Measurements from ENCODE around the gene AIG1. TPM values are rescaled to one million over a fixed set of nuclear protein-coding genes. Genes with fewer than 3 reads are reported as not detected.
A peak's percentile ranks its signal among the peaks of the same experiment; 100 is the strongest.
"Not testable (repeated sequence)": the region's sequence is repeated elsewhere in the genome, so short reads cannot be mapped to it uniquely, and the experiment has no call there.

The AIG1 gene
- total RNA-seq, 1 experiment from 2014 or later = 42.8 TPM

- peak; percentile 69 for DNase-seq (ENCODE audit: low read depth)
Measured at GRCh38 chr6:143325379-143326140, 264.9 kb downstream of the AIG1 start.

GRCh38 chr6:143328876-143329275, 268.2 kb downstream of the AIG1 start:
- peak; percentile 64 for DNase-seq (ENCODE audit: low read depth)

- DNase-seq (ENCODE audit: low read depth) = peak; percentile 22
Measured at GRCh38 chr6:143329323-143329722, 268.6 kb downstream of the AIG1 start.

GRCh38 chr6:143331362-143331761, 270.7 kb downstream of the AIG1 start:
- no peak for DNase-seq (ENCODE audit: low read depth)

GRCh38 chr6:143332153-143332845, 271.6 kb downstream of the AIG1 start:
- no peak for DNase-seq (ENCODE audit: low read depth)

GRCh38 chr6:143333081-143333480, 272.4 kb downstream of the AIG1 start:
- peak; percentile 29 for DNase-seq (ENCODE audit: low read depth)

GRCh38 chr6:143333749-143334520, 273.2 kb downstream of the AIG1 start:
- peak; percentile 44 for DNase-seq (ENCODE audit: low read depth)

GRCh38 chr6:143335865-143336264, 275.2 kb downstream of the AIG1 start:
- DNase-seq (ENCODE audit: low read depth) = peak; percentile 22

- peak; percentile 80 for DNase-seq (ENCODE audit: low read depth)
Measured at GRCh38 chr6:143336446-143337152, 275.9 kb downstream of the AIG1 start.

- DNase-seq (ENCODE audit: low read depth) = peak; percentile 33
Measured at GRCh38 chr6:143337201-143337949, 276.7 kb downstream of the AIG1 start.

- no peak for DNase-seq (ENCODE audit: low read depth)
Measured at GRCh38 chr6:143339223-143339622, 278.5 kb downstream of the AIG1 start.

GRCh38 chr6:143345477-143345876, 284.8 kb downstream of the AIG1 start:
- DNase-seq (ENCODE audit: low read depth) = not testable (repeated sequence)

GRCh38 chr6:143346004-143346403, 285.3 kb downstream of the AIG1 start:
- no peak for DNase-seq (ENCODE audit: low read depth)

- DNase-seq (ENCODE audit: low read depth) = no peak
Measured at GRCh38 chr6:143348531-143348930, 287.8 kb downstream of the AIG1 start.

- no peak for DNase-seq (ENCODE audit: low read depth)
Measured at GRCh38 chr6:143349530-143349929, 288.8 kb downstream of the AIG1 start.

- DNase-seq (ENCODE audit: low read depth) = no peak
Measured at GRCh38 chr6:143356101-143356880, 295.6 kb downstream of the AIG1 start.

- DNase-seq (ENCODE audit: low read depth) = no peak
Measured at GRCh38 chr6:143357152-143357551, 296.5 kb downstream of the AIG1 start.

- DNase-seq (ENCODE audit: low read depth) = no peak
Measured at GRCh38 chr6:143357561-143358255, 297.0 kb downstream of the AIG1 start.

- no peak for DNase-seq (ENCODE audit: low read depth)
Measured at GRCh38 chr6:143361536-143362191, 301.0 kb downstream of the AIG1 start.
